Psoas muscle (tissue), 8 donors: Measurements from ENCODE around the gene SART3. TPM values are rescaled to one million over a fixed set of nuclear protein-coding genes. Genes with fewer than 3 reads are reported as not detected.

ENCODE experiments used
- ATAC-seq, 4 donors: fragments of 200-7000 bp; cut with Tn5 transposase; one replicate each; pipeline ENCODE4 v1.9.1; 2020; ENCODE audit warnings: moderate library complexity in 3 of 4, mild to moderate bottlenecking in 2 of 4
- DNase-seq, 2 donors: peaks; one replicate each; pipeline ENCODE4 v3.0.0-alpha.2; 2020
- H3K27ac ChIP-seq: fragments of 200-600 bp; one replicate; pipeline ENCODE4 v1.8.0; 2022
- H3K27me3 ChIP-seq, 3 donors: fragments of 200-600 bp in 1 of 3; one replicate each; pipeline versions ENCODE4 v1.6.1 to v1.8.0; 2013 to 2022; ENCODE audit warnings: low read length in 2 of 3, mild to moderate bottlenecking in 2 of 3, moderate library complexity in 1 of 3; ENCODE audit not compliant: insufficient read depth in 3 of 3
- H3K36me3 ChIP-seq, 2 donors: fragments of 200-600 bp in 1 of 2; one replicate each; pipeline versions ENCODE4 v1.6.1 to v1.8.0; 2013 to 2022; ENCODE audit warnings: low read depth in 1 of 2, mild to moderate bottlenecking in 1 of 2, moderate library complexity in 1 of 2; ENCODE audit not compliant: insufficient read depth in 1 of 2
- H3K4me1 ChIP-seq: fragments of 200-600 bp; one replicate; pipeline ENCODE4 v1.8.0; 2022
- H3K4me3 ChIP-seq: fragments of 200-600 bp; one replicate; pipeline ENCODE4 v1.8.0; 2022; ENCODE audit warnings: mild to moderate bottlenecking
- H3K9me3 ChIP-seq: fragments of 200-600 bp; one replicate; pipeline ENCODE4 v1.8.0; 2022
- CTCF ChIP-seq: fragments of 200-600 bp; IDR thresholded peaks from one replicate; pipeline ENCODE4 v1.8.0; 2022; ENCODE audit warnings: antibody characterized with exemption
- WGBS, 3 donors: extraction: QIAGEN DNeasy Blood & Tissue Kit; methylation state at CpG; one replicate each; pipeline versions ENCODE4 v1.1.6 to v1.1.7; 2013; 5-methylcytosine and 5-hydroxymethylcytosine counted together
- intact Hi-C, 2 donors: fragments of 100-400 bp; cut with DNase I; formaldehyde crosslinking; loops; one replicate each; pipeline versions ENCODE4 v1.11.0 to v1.14.2; 2022
- polyA plus RNA-seq, 3 donors: library from polyadenylated mRNA; stranded (reverse); fragments of 200-250 nt; gene quantifications; one replicate each; pipeline ENCODE4 v1.2.3, GENCODE V29; 2013
- total RNA-seq, 4 donors: library from RNA; stranded (reverse); fragmentation: NEBNext Ultra II Directional in 2 of 4; extraction: Animal tissue kit (Norgen Biotek cat#: 25700) in 2 of 4; gene quantifications; one replicate each; pipeline versions ENCODE4 v1.2.1 to v1.2.4, GENCODE V29; 2021 to 2023
- donor health status: healthy with polysubstance abuse.
- donor health status: DM: no; HTN: no; CAD: no; lungs with moderate emphysema.
- donor health status: Bipolar disorder and iron deficiency.
- donor health status: healthy.
- donor health status: DM: yes; HTN: yes; CAD: no.
- donor health status: DM: no; HTN: no; CAD: no.
- donor health status: DM: no; HTN: no; CAD: no.
- donor health status: DM: yes; HTN: yes; CAD: no.

The SART3 gene
- total and polyA plus RNA-seq, 7 donors: 13.4 to 35.3 (median 24.2) TPM

DNA sequence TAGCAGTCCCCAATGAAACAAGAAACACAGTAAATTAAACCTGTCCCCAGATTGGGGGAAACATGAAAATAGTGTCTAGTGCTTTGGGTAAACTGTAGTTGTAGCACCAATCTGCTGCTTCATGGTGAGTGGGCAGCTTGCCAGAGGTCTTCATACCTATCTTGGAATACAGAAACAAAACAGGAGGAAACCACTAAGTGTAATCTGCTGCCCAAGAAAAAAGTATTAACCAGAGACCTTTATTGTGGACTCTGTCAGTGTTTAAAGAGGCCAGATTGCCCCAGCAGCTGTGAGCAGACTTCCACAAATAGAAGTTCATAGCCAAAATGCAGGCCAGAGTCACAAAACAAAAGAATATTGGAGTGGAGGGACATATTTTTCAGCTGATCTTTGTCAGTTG, 3.8 kb upstream of the SART3 start:
- H3K4me1 ChIP-seq: peaks cover 36% of the 10 kb centered on the region
- intact Hi-C loops: loop anchor here (1.0 to 10.0 kb wide), 8 partner anchors 54 to 528 kb away; partner anchors contain the start of genes SSH1 (in 2 of the 2) and ALKBH2 (in 1 of the 2)
- ATAC-seq: no peak
- no peaks in the 10 kb centered on the region for H3K9me3 ChIP-seq
- no peak for DNase-seq
- no peaks in the 10 kb centered on the region for H3K27me3 ChIP-seq
- peak overlapping the region; percentile 97 for H3K27ac ChIP-seq
- no peak overlapping the region for H3K4me3 ChIP-seq
- peaks cover 29 to 59% of the 10 kb centered on the region in 2 donors for H3K36me3 ChIP-seq
- TF ChIP-seq CTCF: no peak

DNA sequence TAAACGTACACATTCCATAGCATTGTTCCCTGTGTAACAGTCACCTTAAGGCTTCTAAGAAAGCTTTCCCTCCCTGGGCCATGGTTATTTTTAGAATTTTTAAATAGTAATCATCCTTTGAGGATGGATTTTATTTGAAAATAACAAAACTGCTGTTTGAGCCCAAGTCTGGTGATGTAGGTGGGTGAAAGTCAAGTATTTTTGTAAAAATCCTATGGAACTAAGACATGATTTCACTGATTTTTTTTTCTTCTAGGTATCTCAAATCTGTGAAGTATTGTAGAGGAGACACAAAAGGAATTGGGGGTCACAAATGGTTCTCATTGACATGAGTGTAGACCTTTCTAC, 2.8 kb upstream of the SART3 start:
- 0 to 3% (median 0%) methylated on average over 1 of the region's 1 CpG for WGBS, 3 donors
- H3K9me3 ChIP-seq: no peaks in the 10 kb centered on the region
- ATAC-seq (no peak), DNase-seq (no peak)
- H3K4me1 ChIP-seq: peaks cover 45% of the 10 kb centered on the region
- TF ChIP-seq CTCF: no peak
- peak overlapping the region; percentile 76 for H3K4me3 ChIP-seq
- intact Hi-C loops: loop anchor here (1.0 to 10.0 kb wide), 7 partner anchors 55 to 529 kb away; partner anchors contain the start of genes SSH1 (in 2 of the 2) and ALKBH2 (in 1 of the 2)
- peaks cover 23 to 49% of the 10 kb centered on the region in 2 donors for H3K36me3 ChIP-seq
- peak overlapping the region; percentile 97 for H3K27ac ChIP-seq
- H3K27me3 ChIP-seq: no peaks in the 10 kb centered on the region

DNA sequence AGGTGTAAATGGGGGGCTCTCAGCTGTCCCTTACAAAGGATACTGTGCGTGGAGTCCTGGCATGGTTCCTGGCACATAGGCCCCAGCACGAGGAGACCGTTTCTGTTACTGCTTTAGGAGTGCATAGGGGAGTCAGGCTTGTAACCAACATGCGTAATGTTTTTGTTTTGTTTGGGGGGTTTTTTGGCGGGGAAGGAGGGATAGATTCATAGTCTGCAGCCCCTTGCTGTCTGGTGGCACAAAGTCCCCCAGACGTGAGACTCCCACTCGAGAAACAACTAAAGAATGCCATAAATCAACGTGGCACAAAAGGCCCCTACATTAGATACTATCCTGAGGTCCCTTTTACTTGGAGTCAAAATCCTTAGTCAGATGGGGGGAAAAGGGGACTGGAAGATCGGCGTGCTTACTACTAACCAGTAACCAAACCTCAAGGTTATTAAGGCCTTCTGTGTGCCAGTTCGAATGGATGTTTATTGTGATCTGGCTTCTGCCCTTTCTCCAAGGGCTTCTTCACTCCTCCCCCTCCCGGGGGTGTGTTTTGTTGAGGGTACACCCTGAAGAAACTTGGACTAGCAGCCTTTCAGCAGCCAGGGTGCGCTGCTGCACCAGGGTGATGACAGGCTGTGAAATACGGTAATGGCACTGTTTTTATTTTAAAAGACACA, 2.3 kb upstream of the SART3 start:
- 1 to 2% (median 1%) methylated on average over 14 of the region's 14 CpGs for WGBS, 3 donors
- Histone ChIP-seq H3K27ac (peak overlapping the region; percentile 97), H3K4me1 (peaks cover 48% of the 10 kb centered on the region), H3K36me3 (peaks cover 19 to 47% of the 10 kb centered on the region in 2 donors), H3K4me3 (peak overlapping the region; percentile 76), H3K27me3 (no peaks in the 10 kb centered on the region), H3K9me3 (no peaks in the 10 kb centered on the region)
- TF ChIP-seq CTCF: peak; percentile 86
- ATAC-seq (peak; percentile 38 to 62 (median 53)), DNase-seq (peak; percentile 85 to 88)
- intact Hi-C loops: loop anchor here (5.0 to 10.0 kb wide), 4 partner anchors 242 to 529 kb away; partner anchors contain the start of genes SSH1 (in 2 of the 2) and ALKBH2 (in 1 of the 2)

GRCh38 chr12:108562348-108563135, 1.6 kb upstream of the SART3 start, which contains the start of gene ISCU:
Gene ISCU, plus strand, starts transcription at chr12:108562596. Its CDS starts 27 bp downstream, at chr12:108562623.
- H3K27ac ChIP-seq: peak within 1 kb of the TSS; percentile 97
- 0 to 1% (median 0%) methylated on average over 45 to 72 of the region's 72 CpGs for WGBS, 3 donors
- H3K4me1 ChIP-seq: peaks cover 55% of the 10 kb centered on the region

More at GRCh38 chr12:108562348-108563135, 1.6 kb upstream of the SART3 start, which contains the start of gene ISCU:
- TF ChIP-seq CTCF: no peak
- Histone ChIP-seq H3K9me3 (no peaks in the 10 kb centered on the region), H3K36me3 (peaks cover 13 to 46% of the 10 kb centered on the region in 2 donors), H3K27me3 (no peaks in the 10 kb centered on the region), H3K4me3 (peak within 1 kb of the TSS; percentile 76)
- peak; percentile 87 to 90 (median 88) for ATAC-seq
- intact Hi-C loops: loop anchor here (5.0 to 10.0 kb wide), 4 partner anchors 242 to 530 kb away; partner anchors contain the start of genes SSH1 (in 2 of the 2) and ALKBH2 (in 1 of the 2)
- peak; percentile 99 for DNase-seq
